Skeletal muscle satellite cell (primary cell): ENCODE data around the gene C2orf49. TPM values are rescaled to one million over a fixed set of nuclear protein-coding genes. Genes with fewer than 3 reads are reported as not detected.

Experiments
- H3K27me3 ChIP-seq: 2 replicates; pipeline ENCODE4 v1.7.0; 2013; ENCODE audit warnings: low read length; ENCODE audit not compliant: control insufficient read depth, insufficient read depth
- H3K36me3 ChIP-seq: 2 replicates; pipeline ENCODE4 v1.7.0; 2013; ENCODE audit warnings: mild to moderate bottlenecking, control low read depth, low read length; ENCODE audit not compliant: insufficient read depth
- H3K4me1 ChIP-seq: 2 replicates; pipeline ENCODE4 v1.7.0; 2013; ENCODE audit warnings: low read length; ENCODE audit not compliant: control insufficient read depth, insufficient read depth
- H3K4me2 ChIP-seq: 2 replicates; pipeline ENCODE4 v1.7.0; 2013; ENCODE audit warnings: mild to moderate bottlenecking, low read length
- H3K4me3 ChIP-seq: 2 replicates; pipeline ENCODE4 v1.7.0; 2013; ENCODE audit warnings: low read length
- H3K9ac ChIP-seq: 2 replicates; pipeline ENCODE4 v1.7.0; 2013; ENCODE audit warnings: mild to moderate bottlenecking, low read depth, low read length, moderate library complexity
- H3K9me3 ChIP-seq: replicated peaks from 2 replicates; pipeline ENCODE4 v1.7.0; 2013; ENCODE audit warnings: mild to moderate bottlenecking, control low read depth, low read length
- total RNA-seq: library from RNA; depleted of rRNA; stranded (reverse); fragments of >200 nt; gene quantifications from 2 replicates; pipeline ENCODE4 v1.2.3, GENCODE V29; 2012; rRNA removed

C2orf49 gene
- total RNA-seq, result 14.0 and 16.5 TPM in 2 replicates

GRCh38 chr2:105337122-105338019 is at the start of gene C2orf49:
Gene C2orf49, plus strand, starts transcription at chr2:105337540. Its CDS starts 48 bp downstream, at chr2:105337588.
- Histone ChIP-seq H3K4me3 (peak within 1 kb of the TSS; percentile 92), H3K9ac (peak within 1 kb of the TSS; percentile 97), H3K4me2 (peak within 1 kb of the TSS; percentile 88), H3K27me3 (no peaks in the 10 kb centered on the region), H3K9me3 (no peaks in the 10 kb centered on the region), H3K36me3 (peaks cover 26% of the 10 kb centered on the region), H3K4me1 (peaks cover 12% of the 10 kb centered on the region)

- Histone ChIP-seq H3K9ac (no peak overlapping the region), H3K9me3 (no peaks in the 10 kb centered on the region), H3K36me3 (peaks cover 53% of the 10 kb centered on the region), H3K4me1 (no peaks in the 10 kb centered on the region), H3K27me3 (no peaks in the 10 kb centered on the region), H3K4me2 (no peak overlapping the region), H3K4me3 (no peak overlapping the region)
Observed at GRCh38 chr2:105287692-105288091, 49.6 kb upstream of the C2orf49 start.

- peaks cover 53% of the 10 kb centered on the region for H3K36me3 ChIP-seq
- no peaks in the 10 kb centered on the region for H3K9me3 ChIP-seq
- no peak overlapping the region for H3K9ac ChIP-seq
- no peak overlapping the region for H3K4me2 ChIP-seq
- no peak overlapping the region for H3K4me3 ChIP-seq
- no peaks in the 10 kb centered on the region for H3K4me1 ChIP-seq
- H3K27me3 ChIP-seq, result no peaks in the 10 kb centered on the region
Observed at GRCh38 chr2:105288133-105288532, 49.2 kb upstream of the C2orf49 start.

- Histone ChIP-seq H3K4me2 (no peak overlapping the region), H3K4me3 (no peak overlapping the region), H3K4me1 (no peaks in the 10 kb centered on the region), H3K27me3 (no peaks in the 10 kb centered on the region), H3K36me3 (peaks cover 44% of the 10 kb centered on the region), H3K9me3 (no peaks in the 10 kb centered on the region), H3K9ac (no peak overlapping the region)
Observed at GRCh38 chr2:105290981-105291660, 46.2 kb upstream of the C2orf49 start.

- H3K36me3 ChIP-seq, result peaks cover 39% of the 10 kb centered on the region
- no peak overlapping the region for H3K4me3 ChIP-seq
- no peak overlapping the region for H3K4me2 ChIP-seq
- H3K27me3 ChIP-seq, result no peaks in the 10 kb centered on the region
- no peaks in the 10 kb centered on the region for H3K9me3 ChIP-seq
- H3K9ac ChIP-seq, result no peak overlapping the region
- no peaks in the 10 kb centered on the region for H3K4me1 ChIP-seq
Observed at GRCh38 chr2:105291981-105292380, 45.4 kb upstream of the C2orf49 start.

GRCh38 chr2:105294046-105294445 is 43.3 kb upstream of the C2orf49 start:
- Histone ChIP-seq H3K9ac (no peak overlapping the region), H3K4me1 (no peaks in the 10 kb centered on the region), H3K27me3 (no peaks in the 10 kb centered on the region), H3K36me3 (peaks cover 43% of the 10 kb centered on the region), H3K4me3 (no peak overlapping the region), H3K4me2 (no peak overlapping the region), H3K9me3 (no peaks in the 10 kb centered on the region)

- Histone ChIP-seq H3K36me3 (peaks cover 40% of the 10 kb centered on the region), H3K4me1 (no peaks in the 10 kb centered on the region), H3K9me3 (no peaks in the 10 kb centered on the region), H3K27me3 (no peaks in the 10 kb centered on the region), H3K9ac (no peak overlapping the region), H3K4me3 (no peak overlapping the region), H3K4me2 (no peak overlapping the region)
Observed at GRCh38 chr2:105294844-105295481, 42.4 kb upstream of the C2orf49 start.

- no peaks in the 10 kb centered on the region for H3K27me3 ChIP-seq
- peaks cover 37% of the 10 kb centered on the region for H3K36me3 ChIP-seq
- no peaks in the 10 kb centered on the region for H3K4me1 ChIP-seq
- H3K4me2 ChIP-seq, result no peak overlapping the region
- no peaks in the 10 kb centered on the region for H3K9me3 ChIP-seq
- H3K4me3 ChIP-seq, result no peak overlapping the region
- H3K9ac ChIP-seq, result no peak overlapping the region
Observed at GRCh38 chr2:105296017-105296611, 41.2 kb upstream of the C2orf49 start.

- Histone ChIP-seq H3K9ac (no peak overlapping the region), H3K27me3 (no peaks in the 10 kb centered on the region), H3K4me3 (no peak overlapping the region), H3K4me2 (no peak overlapping the region), H3K36me3 (peaks cover 30% of the 10 kb centered on the region), H3K4me1 (no peaks in the 10 kb centered on the region), H3K9me3 (no peaks in the 10 kb centered on the region)
Observed at GRCh38 chr2:105297216-105297615, 40.1 kb upstream of the C2orf49 start.

GRCh38 chr2:105298017-105298416 is 39.3 kb upstream of the C2orf49 start:
- Histone ChIP-seq H3K4me2 (no peak overlapping the region), H3K4me1 (no peaks in the 10 kb centered on the region), H3K9me3 (no peaks in the 10 kb centered on the region), H3K36me3 (peaks cover 30% of the 10 kb centered on the region), H3K9ac (no peak overlapping the region), H3K4me3 (no peak overlapping the region), H3K27me3 (no peaks in the 10 kb centered on the region)

- no peak overlapping the region for H3K4me2 ChIP-seq
- H3K9me3 ChIP-seq, result no peaks in the 10 kb centered on the region
- no peaks in the 10 kb centered on the region for H3K27me3 ChIP-seq
- no peak overlapping the region for H3K4me3 ChIP-seq
- peaks cover 22% of the 10 kb centered on the region for H3K36me3 ChIP-seq
- no peak overlapping the region for H3K9ac ChIP-seq
- no peaks in the 10 kb centered on the region for H3K4me1 ChIP-seq
Observed at GRCh38 chr2:105299290-105299689, 38.0 kb upstream of the C2orf49 start.
